Raji (cell line): ENCODE measurements around the gene ADD1.

ENCODE experiments used
- POLR2A ChIP-seq: IDR thresholded peaks from 2 replicates; pipeline ENCODE4 v1.6.1; 2011; ENCODE audit warnings: low read depth, low read length, control low read depth; ENCODE audit not compliant: insufficient read depth

Gene ADD1

DNA sequence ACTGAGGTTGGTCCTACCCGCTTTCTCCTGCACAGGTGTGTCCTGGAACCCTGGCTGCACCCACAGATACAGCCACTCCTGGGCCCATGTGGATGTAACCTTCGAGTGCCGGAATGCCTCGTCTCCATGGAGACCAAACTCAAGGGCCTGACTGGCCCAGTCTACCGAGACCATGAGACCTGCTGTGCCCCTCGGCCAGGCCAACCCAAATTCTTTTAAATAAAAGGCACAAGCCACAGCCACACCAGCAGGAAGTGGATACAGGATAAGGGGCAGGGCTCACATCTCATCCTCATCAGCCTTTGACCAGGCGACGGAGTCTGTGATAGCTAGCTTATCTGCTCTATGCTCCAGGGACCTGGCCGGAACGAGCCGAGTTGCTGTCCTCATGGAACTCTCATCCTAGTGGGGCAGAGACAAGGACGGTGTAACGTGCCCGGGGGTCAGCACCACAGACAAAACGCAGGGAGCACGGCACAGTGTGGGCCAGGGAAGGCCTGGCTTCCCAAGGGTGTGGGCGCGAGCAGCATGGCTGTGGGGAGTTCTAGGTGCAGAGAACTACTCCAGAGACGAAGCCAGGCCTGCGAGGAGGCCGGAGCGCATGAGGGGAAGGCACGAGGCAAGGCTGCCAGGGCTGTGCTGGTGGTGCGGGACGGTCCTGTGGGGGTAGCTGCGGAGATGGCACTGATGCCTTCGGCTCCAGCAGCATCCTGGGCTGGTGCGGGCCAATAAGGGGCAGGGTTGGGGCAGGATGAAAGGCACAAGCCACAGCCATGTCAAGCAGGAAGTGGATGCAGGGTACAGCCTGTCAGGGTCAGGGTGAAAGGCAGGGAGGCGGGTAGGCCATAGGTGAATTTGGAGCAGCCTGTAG, 96.9 kb downstream of the ADD1 start:
- TF ChIP-seq POLR2A: no peak

DNA sequence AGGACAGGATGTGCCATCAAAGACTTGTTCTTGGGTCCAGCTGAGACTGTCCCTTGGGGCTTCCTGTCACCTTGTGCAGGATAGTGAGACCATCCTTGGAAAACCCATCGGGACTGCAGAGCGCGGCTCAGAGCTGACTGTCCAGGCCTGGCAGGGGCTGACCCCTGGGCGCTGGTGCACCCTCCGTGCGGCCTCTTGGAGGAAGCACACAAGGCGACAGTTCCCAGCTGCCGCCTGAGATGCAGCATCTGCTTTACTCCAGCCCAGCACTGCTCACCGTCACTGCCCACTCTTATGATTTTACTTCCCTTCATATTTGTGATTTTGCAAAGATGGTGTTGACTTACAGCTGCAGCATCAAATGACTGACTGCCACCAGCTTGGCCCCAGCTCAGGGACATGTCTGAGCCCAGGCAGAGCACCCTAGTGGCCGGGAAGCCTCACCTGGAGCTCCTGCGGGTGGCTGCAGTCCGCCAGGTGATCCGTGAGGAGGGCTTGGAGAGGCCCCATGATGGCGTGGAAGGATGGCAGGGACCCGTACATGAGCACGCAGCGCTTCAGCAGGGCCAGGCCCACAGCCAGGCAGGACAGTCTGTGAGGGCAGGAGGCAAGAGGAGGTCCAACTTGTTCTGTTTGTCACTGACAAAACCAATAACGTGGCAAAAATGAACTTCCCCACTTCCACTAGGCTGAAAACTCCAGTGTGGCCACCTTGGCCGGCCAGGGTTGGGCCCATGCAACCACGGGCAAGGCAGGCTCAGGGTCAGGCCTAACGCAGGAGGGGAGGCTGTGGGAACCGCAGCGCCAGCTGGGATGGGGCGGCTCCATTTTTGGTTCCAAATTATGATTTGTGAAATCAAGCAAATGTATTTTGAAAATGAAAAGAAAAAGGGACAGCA, 97.7 kb downstream of the ADD1 start:
- TF ChIP-seq POLR2A: no peak

DNA sequence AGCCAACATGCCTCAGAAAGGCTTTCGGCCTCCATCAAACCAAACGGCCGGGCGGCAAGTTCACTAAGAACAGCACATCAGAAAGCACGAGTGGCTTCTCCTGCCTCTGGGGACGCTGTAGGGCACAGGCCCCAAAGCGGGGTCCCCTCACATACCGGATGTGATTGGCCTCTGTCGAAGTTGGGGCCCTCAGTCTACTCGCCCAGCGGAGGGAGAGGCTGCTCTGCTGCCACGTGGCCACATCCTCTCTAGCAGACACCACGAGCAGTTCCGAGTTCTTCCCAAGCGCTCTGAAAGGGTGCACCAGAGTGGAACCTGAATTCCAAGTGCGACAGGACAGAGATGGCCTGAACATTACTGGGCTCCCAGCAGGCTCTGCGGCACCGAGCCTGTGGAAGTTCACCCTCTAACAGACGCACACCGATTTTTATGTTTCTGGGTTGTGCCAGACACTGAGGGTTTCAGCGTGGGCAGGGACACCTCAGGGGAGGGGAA, 98.4 kb downstream of the ADD1 start:
- no peak for TF ChIP-seq POLR2A

- 0 out of 2 replicates have a peak, but pooled peaks have one; percentile 11 for TF ChIP-seq POLR2A
Observed at GRCh38 chr4:2942532-2943363, 99.1 kb downstream of the ADD1 start.

- TF ChIP-seq POLR2A: no peak
Observed at GRCh38 chr4:2943364-2944090, 99.9 kb downstream of the ADD1 start.

- TF ChIP-seq POLR2A: no peak
Observed at GRCh38 chr4:2944091-2944482, 100.4 kb downstream of the ADD1 start.

- no peak for TF ChIP-seq POLR2A
Observed at GRCh38 chr4:2944586-2945526, 101.2 kb downstream of the ADD1 start.

DNA sequence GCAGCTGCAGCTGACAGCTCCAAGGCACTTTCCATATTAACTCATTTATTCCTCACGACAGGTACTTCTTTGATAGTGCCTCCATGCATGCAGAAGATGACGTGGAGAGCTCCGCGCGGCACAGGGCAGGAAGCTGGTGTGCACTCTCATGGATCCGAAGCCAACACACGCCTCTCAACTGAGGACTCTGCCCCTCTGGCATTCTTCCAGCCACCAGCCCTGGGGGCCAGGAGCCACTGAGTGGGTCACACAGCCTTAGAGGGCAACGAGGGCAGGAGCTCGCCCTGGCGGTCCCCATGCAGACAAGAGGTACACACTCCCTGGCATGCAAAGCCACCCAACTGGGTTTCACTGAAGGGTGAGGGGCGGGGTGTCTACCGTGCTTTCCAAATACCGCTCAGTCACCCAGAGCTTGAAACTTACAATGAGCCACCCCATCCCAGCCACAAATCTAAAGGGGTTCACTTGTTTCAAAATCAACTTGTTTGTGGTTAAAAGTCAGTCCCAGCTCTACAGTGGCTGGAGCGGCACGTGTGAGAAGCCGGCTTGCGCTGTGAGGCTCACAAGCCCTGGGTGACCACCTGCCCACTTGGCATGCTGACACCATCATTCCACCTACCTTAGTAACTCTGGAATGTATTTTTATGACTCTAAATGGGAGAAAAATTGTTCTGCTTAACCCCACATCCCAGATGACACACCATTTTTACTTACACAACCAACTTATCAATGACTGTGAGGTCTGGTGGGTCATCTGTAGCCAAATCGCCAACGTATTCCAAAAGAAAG, 103.4 kb downstream of the ADD1 start:
- TF ChIP-seq POLR2A: no peak

GRCh38 chr4:2947926-2948325, 104.3 kb downstream of the ADD1 start:
- no peak for TF ChIP-seq POLR2A

DNA sequence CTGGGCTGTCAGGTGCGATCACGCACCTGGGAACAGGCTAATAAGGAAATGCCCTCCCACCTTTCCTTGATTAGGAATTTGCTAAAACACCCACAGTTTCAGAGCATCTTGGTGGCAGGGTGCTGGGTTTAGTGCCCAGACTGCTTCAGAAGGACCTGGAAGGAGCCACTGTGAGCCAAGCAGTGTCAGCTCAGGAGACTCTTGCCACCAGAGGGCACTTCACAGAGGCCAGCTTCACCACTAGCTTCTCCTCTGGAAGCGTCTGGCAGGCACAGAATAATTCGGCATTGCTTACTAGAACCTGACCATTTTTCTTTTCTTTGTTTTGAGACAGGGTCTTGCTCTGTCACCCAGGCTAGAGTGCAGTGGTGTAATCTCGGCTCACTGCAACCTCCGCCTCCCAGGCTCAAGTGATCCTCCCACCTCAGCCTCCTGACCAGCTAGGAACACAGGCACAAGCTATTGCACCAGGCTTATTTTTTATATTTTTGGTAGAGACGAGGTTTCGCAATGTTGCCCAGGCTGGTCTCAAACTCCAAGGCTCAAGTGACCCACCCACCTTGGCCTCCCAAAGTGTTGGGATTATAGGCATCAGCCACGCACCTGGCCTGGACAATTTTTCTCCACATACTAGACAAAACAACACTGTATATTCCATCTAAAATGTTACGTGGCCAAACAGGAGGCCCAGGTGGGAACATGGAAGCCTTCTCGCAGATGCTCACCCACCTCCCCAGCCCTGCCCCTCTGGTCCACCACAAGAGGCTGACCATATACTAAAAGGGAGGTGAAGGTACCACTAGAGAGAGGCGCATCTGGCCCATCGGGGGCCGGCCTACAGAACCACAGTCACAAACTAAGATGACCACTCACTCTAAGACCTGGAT, 105.5 kb downstream of the ADD1 start:
- TF ChIP-seq POLR2A: no peak

DNA sequence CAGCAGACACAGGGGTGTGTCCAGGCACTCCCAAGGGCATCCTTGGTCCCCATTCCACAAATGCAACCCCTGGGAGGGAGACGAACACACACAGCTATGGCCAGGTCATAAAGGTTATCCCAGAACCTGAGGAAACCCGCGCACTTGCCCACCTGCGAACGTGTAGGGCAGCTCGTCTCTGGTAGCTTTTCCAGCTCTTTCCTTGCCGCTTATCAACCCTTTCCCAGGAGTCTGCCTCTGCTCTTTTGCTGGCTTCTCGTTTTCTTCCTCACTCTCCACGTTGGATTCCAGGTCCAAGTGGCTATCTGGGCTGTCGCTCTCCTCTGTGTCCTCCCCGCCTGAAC, 106.1 kb downstream of the ADD1 start:
- TF ChIP-seq POLR2A: no peak

GRCh38 chr4:2950221-2950989, 106.8 kb downstream of the ADD1 start:
- TF ChIP-seq POLR2A: no peak
